ENCODE results near the gene ARF1.

DNA sequence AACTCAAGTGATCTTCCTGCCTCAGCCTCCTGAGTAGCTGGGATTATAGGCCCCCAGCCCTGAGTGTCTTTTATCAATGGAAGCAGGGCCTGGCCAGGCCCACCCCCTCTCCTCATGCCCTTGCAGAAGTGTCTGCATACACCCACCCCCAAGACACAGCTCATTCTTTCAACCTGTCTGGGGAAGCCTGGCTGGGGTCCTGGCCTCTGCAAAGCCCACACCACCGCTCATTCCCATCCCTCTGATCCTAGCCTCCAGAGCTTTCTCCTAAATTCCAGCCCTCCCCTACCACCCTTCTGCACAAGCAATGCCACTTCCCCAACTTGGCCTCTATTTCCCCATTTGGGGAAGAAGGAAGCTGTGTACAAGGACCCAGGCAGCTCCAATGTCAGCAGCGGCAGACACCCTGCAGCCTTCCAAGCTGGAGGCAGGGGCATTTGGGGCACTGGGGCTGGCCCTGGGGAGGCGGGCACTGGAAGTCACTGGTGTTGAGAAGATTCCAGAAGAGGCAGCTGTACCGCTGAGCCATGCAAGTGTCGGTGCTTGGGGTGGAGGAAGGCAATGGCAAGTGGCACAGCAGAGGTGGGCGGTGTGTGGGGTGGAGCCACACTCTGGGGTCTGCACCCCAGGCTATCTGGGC lies 33.7 kb upstream of the ARF1 start:
- TF ChIP-seq, protein P1, sequence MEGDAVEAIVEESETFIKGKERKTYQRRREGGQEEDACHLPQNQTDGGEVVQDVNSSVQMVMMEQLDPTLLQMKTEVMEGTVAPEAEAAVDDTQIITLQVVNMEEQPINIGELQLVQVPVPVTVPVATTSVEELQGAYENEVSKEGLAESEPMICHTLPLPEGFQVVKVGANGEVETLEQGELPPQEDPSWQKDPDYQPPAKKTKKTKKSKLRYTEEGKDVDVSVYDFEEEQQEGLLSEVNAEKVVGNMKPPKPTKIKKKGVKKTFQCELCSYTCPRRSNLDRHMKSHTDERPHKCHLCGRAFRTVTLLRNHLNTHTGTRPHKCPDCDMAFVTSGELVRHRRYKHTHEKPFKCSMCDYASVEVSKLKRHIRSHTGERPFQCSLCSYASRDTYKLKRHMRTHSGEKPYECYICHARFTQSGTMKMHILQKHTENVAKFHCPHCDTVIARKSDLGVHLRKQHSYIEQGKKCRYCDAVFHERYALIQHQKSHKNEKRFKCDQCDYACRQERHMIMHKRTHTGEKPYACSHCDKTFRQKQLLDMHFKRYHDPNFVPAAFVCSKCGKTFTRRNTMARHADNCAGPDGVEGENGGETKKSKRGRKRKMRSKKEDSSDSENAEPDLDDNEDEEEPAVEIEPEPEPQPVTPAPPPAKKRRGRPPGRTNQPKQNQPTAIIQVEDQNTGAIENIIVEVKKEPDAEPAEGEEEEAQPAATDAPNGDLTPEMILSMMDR (conservative IDR thresholded peaks at IDR 0.05; ENCODE audit: low read length): no peak
- no peak for TF ChIP-seq EZH2phosphoT487 (IDR thresholded peaks at IDR 0.05; ENCODE audit: borderline replicate concordance, low read depth, low read length)

All from OCI-LY7 (cell line).